Liver (tissue), 9 donors: ENCODE measurements around the gene TRIM17. TPM values are rescaled to one million over a fixed set of nuclear protein-coding genes. Genes with fewer than 3 reads are reported as not detected.

Experiments
- DNase-seq: peaks from one replicate; pipeline ENCODE4 v3.0.0-alpha.2; 2017; ENCODE audit warnings: low spot score
- H3K27ac ChIP-seq, 2 donors: one replicate each; pipeline ENCODE4 v1.7.0; 2013; ENCODE audit warnings: inconsistent platforms in 2 of 2, low read length in 2 of 2, control low read depth in 1 of 2, low read depth in 1 of 2, mild to moderate bottlenecking in 1 of 2
- H3K27me3 ChIP-seq, 4 donors: one replicate each; pipeline versions ENCODE4 v1.6.1 to v1.7.0; 2013; ENCODE audit warnings: low read length in 3 of 4, inconsistent platforms in 1 of 4, mild to moderate bottlenecking in 1 of 4, moderate library complexity in 1 of 4; ENCODE audit not compliant: control insufficient read depth in 4 of 4, insufficient read depth in 4 of 4
- H3K36me3 ChIP-seq, 4 donors: one replicate each; pipeline versions ENCODE4 v1.6.1 to v1.7.0; 2013; ENCODE audit warnings: low read length in 3 of 4, mild to moderate bottlenecking in 3 of 4, low read depth in 1 of 4, moderate library complexity in 1 of 4; ENCODE audit not compliant: control insufficient read depth in 4 of 4, insufficient read depth in 3 of 4
- H3K4me1 ChIP-seq, 4 donors: one replicate each; pipeline versions ENCODE4 v1.6.1 to v1.7.0; 2013; ENCODE audit warnings: low read length in 3 of 4, mild to moderate bottlenecking in 3 of 4, moderate library complexity in 1 of 4; ENCODE audit not compliant: control insufficient read depth in 4 of 4, insufficient read depth in 4 of 4
- H3K4me3 ChIP-seq, 3 donors: one replicate each; pipeline versions ENCODE4 v1.6.1 to v1.7.0; 2013; ENCODE audit warnings: low read length in 3 of 3, control low read depth in 1 of 3, low read depth in 1 of 3, mild to moderate bottlenecking in 1 of 3
- H3K9ac ChIP-seq, 2 donors: one replicate each; pipeline ENCODE4 v1.7.0; 2013; ENCODE audit warnings: low read length in 2 of 2, mild to moderate bottlenecking in 2 of 2, moderate library complexity in 2 of 2, control low read depth in 1 of 2, low read depth in 1 of 2
- H3K9me3 ChIP-seq, 4 donors: one replicate each; pipeline versions ENCODE4 v1.6.1 to v1.7.0; 2013; ENCODE audit warnings: low read length in 3 of 4; ENCODE audit not compliant: control insufficient read depth in 4 of 4
- ATF3 ChIP-seq: IDR thresholded peaks from 2 replicates; pipeline ENCODE4 v1.6.1; 2016; ENCODE audit warnings: antibody characterized with exemption
- EGR1 ChIP-seq, 2 donors: IDR thresholded peaks; 2 replicates each; pipeline ENCODE4 v1.6.1; 2016 to 2018; ENCODE audit warnings: antibody characterized with exemption in 2 of 2, low read depth in 2 of 2
- FOXA1 ChIP-seq: IDR thresholded peaks from 2 replicates; pipeline ENCODE4 v1.6.1; 2016; ENCODE audit warnings: antibody characterized with exemption
- FOXA2 ChIP-seq: IDR thresholded peaks from 2 replicates; pipeline ENCODE4 v1.6.1; 2016; ENCODE audit warnings: antibody characterized with exemption
- GABPA ChIP-seq, 2 donors: IDR thresholded peaks in 1 of 2; conservative IDR thresholded peaks in 1 of 2; 2 replicates each; pipeline ENCODE4 v1.6.1; 2016; ENCODE audit warnings: antibody characterized with exemption in 2 of 2, mild to moderate bottlenecking in 1 of 2, moderate library complexity in 1 of 2
- HNF4G ChIP-seq: IDR thresholded peaks from 2 replicates; pipeline ENCODE4 v1.6.1; 2016; ENCODE audit warnings: antibody characterized with exemption
- JUND ChIP-seq, 2 donors: IDR thresholded peaks; 2 replicates each; pipeline ENCODE4 v1.6.1; 2016; ENCODE audit warnings: antibody characterized with exemption in 2 of 2
- NR2F2 ChIP-seq: IDR thresholded peaks from 2 replicates; pipeline ENCODE4 v1.6.1; 2016; ENCODE audit warnings: antibody characterized with exemption
- RAD21 ChIP-seq, 2 donors: IDR thresholded peaks; 2 replicates each; pipeline ENCODE4 v1.6.1; 2016; ENCODE audit warnings: antibody characterized with exemption in 2 of 2, mild to moderate bottlenecking in 2 of 2
- REST ChIP-seq: IDR thresholded peaks from 2 replicates; pipeline ENCODE4 v1.6.1; 2016; ENCODE audit warnings: antibody characterized with exemption, mild to moderate bottlenecking
- RXRA ChIP-seq, 2 donors: IDR thresholded peaks; 2 replicates each; pipeline ENCODE4 v1.6.1; 2017 to 2018; ENCODE audit warnings: antibody characterized with exemption in 2 of 2, mild to moderate bottlenecking in 1 of 2
- SP1 ChIP-seq: IDR thresholded peaks from 2 replicates; pipeline ENCODE4 v1.6.1; 2018; ENCODE audit warnings: antibody characterized with exemption, mild to moderate bottlenecking
- TAF1 ChIP-seq: conservative IDR thresholded peaks from 2 replicates; pipeline ENCODE4 v1.6.1; 2016; ENCODE audit warnings: antibody characterized with exemption, mild to moderate bottlenecking
- YY1 ChIP-seq: IDR thresholded peaks from 2 replicates; pipeline ENCODE4 v1.6.1; 2016; ENCODE audit warnings: antibody characterized with exemption, mild to moderate bottlenecking
- polyA plus RNA-seq, 2 donors: library from polyadenylated mRNA; stranded (reverse) in 1 of 2; unstranded in 1 of 2; fragments of 200-250 nt in 1 of 2; fragments of >200 nt in 1 of 2; fragmentation: Nextera tagmentation in 1 of 2; extraction: Ambion mirVana in 1 of 2; gene quantifications; one replicate each; pipeline versions ENCODE4 v1.2.1 to v1.2.3, GENCODE V29; 2013 to 2015
- total RNA-seq, 2 donors: library from RNA; depleted of rRNA; stranded (reverse); fragments of >200 nt; gene quantifications; one replicate each; pipeline ENCODE4 v1.2.3, GENCODE V29; 2014
- TF ChIP-seq, protein P1 (sequence below): fragments of 150-350 bp; IDR thresholded peaks from 2 replicates; pipeline ENCODE4 v1.5.1; 2017; ENCODE audit warnings: improper control_type of control experiment, low read depth, low read length; ENCODE audit not compliant: missing input control
- TF ChIP-seq, protein P2 (sequence below): IDR thresholded peaks from 2 replicates; pipeline ENCODE4 v1.6.1; 2016; ENCODE audit warnings: antibody characterized with exemption
- donor health status: healthy.
- donor health status: healthy.
- donor health status: healthy.
- donor health status: healthy.
- donor health status: healthy.

TRIM17 gene
- total and polyA plus RNA-seq, 4 donors = 0.08 to 0.49 TPM; not detected in 2

GRCh38 chr1:228387321-228387720 is 29.3 kb downstream of the TRIM17 start:
- Histone ChIP-seq H3K4me1 (no peaks in the 10 kb centered on the region), H3K9ac (no peak overlapping the region), H3K27ac (no peak overlapping the region), H3K27me3 (no peaks in the 10 kb centered on the region), H3K9me3 (no peaks in the 10 kb centered on the region), H3K4me3 (no peak overlapping the region), H3K36me3 (peaks cover 0 to 1% (median 0%) of the 10 kb centered on the region in 4 donors)
- no peak for DNase-seq
- no peak for TF ChIP-seq RAD21 (IDR thresholded peaks at IDR 0.05)

DNA sequence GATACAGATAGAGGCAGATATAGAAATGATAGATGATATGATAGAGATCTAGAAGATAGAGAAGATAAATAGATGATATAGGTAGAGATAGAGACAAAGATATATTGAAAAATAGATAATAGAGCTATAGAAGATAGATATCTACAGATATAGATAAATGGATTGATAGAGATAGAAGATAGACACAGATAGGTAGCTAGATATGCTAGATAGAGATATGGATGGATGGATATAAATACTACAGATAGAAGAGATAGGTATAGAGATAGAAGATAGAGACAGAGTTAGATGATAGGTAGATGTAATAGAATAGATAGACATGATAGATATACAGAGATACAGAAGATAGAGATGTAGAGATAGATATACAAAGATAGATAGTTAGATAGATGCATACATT is 31.4 kb downstream of the TRIM17 start:
- Histone ChIP-seq H3K4me1 (no peaks in the 10 kb centered on the region), H3K9me3 (no peaks in the 10 kb centered on the region), H3K4me3 (no peak overlapping the region), H3K27me3 (no peaks in the 10 kb centered on the region), H3K9ac (no peak overlapping the region), H3K27ac (no peak overlapping the region), H3K36me3 (no peaks in the 10 kb centered on the region)
- no peak for TF ChIP-seq YY1
- TF ChIP-seq JUND (IDR thresholded peaks at IDR 0.05) = no peak
- TF ChIP-seq EGR1 (IDR thresholded peaks at IDR 0.05; ENCODE audit: low read depth in 2 of 2) = no peak
- TF ChIP-seq RXRA (IDR thresholded peaks at IDR 0.05) = no peak
- no peak for TF ChIP-seq HNF4G
- no peak for TF ChIP-seq FOXA2
- TF ChIP-seq TAF1 = no peak
- no peak for TF ChIP-seq GABPA (IDR thresholded peaks at IDR 0.05 in 1 of 2, conservative IDR thresholded peaks at IDR 0.05 in 1 of 2)
- TF ChIP-seq RAD21 (IDR thresholded peaks at IDR 0.05) = no peak
- no peak for TF ChIP-seq NR2F2
- TF ChIP-seq, protein P1, sequence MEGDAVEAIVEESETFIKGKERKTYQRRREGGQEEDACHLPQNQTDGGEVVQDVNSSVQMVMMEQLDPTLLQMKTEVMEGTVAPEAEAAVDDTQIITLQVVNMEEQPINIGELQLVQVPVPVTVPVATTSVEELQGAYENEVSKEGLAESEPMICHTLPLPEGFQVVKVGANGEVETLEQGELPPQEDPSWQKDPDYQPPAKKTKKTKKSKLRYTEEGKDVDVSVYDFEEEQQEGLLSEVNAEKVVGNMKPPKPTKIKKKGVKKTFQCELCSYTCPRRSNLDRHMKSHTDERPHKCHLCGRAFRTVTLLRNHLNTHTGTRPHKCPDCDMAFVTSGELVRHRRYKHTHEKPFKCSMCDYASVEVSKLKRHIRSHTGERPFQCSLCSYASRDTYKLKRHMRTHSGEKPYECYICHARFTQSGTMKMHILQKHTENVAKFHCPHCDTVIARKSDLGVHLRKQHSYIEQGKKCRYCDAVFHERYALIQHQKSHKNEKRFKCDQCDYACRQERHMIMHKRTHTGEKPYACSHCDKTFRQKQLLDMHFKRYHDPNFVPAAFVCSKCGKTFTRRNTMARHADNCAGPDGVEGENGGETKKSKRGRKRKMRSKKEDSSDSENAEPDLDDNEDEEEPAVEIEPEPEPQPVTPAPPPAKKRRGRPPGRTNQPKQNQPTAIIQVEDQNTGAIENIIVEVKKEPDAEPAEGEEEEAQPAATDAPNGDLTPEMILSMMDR = no peak
- TF ChIP-seq, protein P2, sequence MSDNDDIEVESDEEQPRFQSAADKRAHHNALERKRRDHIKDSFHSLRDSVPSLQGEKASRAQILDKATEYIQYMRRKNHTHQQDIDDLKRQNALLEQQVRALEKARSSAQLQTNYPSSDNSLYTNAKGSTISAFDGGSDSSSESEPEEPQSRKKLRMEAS = no peak
- no peak for TF ChIP-seq SP1
- no peak for TF ChIP-seq ATF3
- TF ChIP-seq REST = no peak
- TF ChIP-seq FOXA1 = no peak
- no peak for DNase-seq
